H1 (cell line): ENCODE measurements around the gene NDC1. TPM values are rescaled to one million over a fixed set of nuclear protein-coding genes. Genes with fewer than 3 reads are reported as not detected.

Experiments used
- CTCF ChIA-PET: fragments of 300-600 bp; sonication (Branson Sonifier 250); formaldehyde crosslinking; loops from one replicate; lab custom pipeline; 2021; ENCODE audit not compliant: partially characterized antibody; lab: Charles Lee
- POLR2A ChIA-PET: fragments of 300-600 bp; sonication (Branson Sonifier 250); formaldehyde crosslinking; loops from one replicate; lab custom pipeline; 2021; ENCODE audit warnings: inconsistent platforms; ENCODE audit not compliant: partially characterized antibody; lab: Charles Lee
- DNase-seq, 2 experiments: peaks; one replicate each; pipeline versions ENCODE4 v3.0.0 to v3.0.0-alpha.2; 2010 to 2022; ENCODE audit warnings: low spot score in 2 of 2, low read depth in 1 of 2, mixed read lengths in 1 of 2
- FAIRE-seq: peaks from 2 replicates; lab custom pipeline; 2011; peaks lifted over from hg19 to GRCh38; lab: Jason Lieb, UNC
- H2AFZ ChIP-seq: 2 replicates; pipeline ENCODE4 v1.8.1; 2012; ENCODE audit warnings: low read length, inconsistent platforms
- H2AK5ac ChIP-seq: 2 replicates; pipeline ENCODE4 v1.6.1; 2013; ENCODE audit warnings: low read depth, low read length
- H2BK120ac ChIP-seq: replicated peaks from 2 replicates; pipeline ENCODE3; 2013; ENCODE audit warnings: low read depth, low read length, inconsistent platforms
- H2BK12ac ChIP-seq: 2 replicates; pipeline ENCODE4 v1.6.1; 2013; ENCODE audit warnings: low read depth, low read length
- H2BK15ac ChIP-seq: 2 replicates; pipeline ENCODE4 v1.6.1; 2013; ENCODE audit warnings: low read length
- H2BK20ac ChIP-seq: 2 replicates; pipeline ENCODE4 v1.6.1; 2013; ENCODE audit warnings: low read length
- H2BK5ac ChIP-seq: 2 replicates; pipeline ENCODE4 v1.6.1; 2013; ENCODE audit warnings: low read depth, low read length
- H3K14ac ChIP-seq: 2 replicates; pipeline ENCODE4 v1.6.1; 2013; ENCODE audit warnings: inconsistent platforms; ENCODE audit not compliant: insufficient read length
- H3K18ac ChIP-seq: 2 replicates; pipeline ENCODE4 v1.6.1; 2013; ENCODE audit warnings: low read length; ENCODE audit errors: extremely low read depth
- H3K23ac ChIP-seq: 2 replicates; pipeline ENCODE4 v1.6.1; 2013; ENCODE audit warnings: inconsistent platforms; ENCODE audit not compliant: insufficient read length
- H3K23me2 ChIP-seq: 2 replicates; pipeline ENCODE4 v1.6.1; 2013; ENCODE audit warnings: low read depth, low read length
- H3K27ac ChIP-seq: 2 replicates; pipeline ENCODE4 v1.6.1; 2011; ENCODE audit warnings: low read depth, low read length, inconsistent platforms
- H3K27me3 ChIP-seq, 4 experiments: replicated peaks in 1 of 4; 1 replicate in 1 of 4; 2 replicates in 3 of 4; pipeline versions ENCODE4 v1.6.1 to v1.8.1; 2011 to 2013; ENCODE audit warnings: low read length in 3 of 4, mild to moderate bottlenecking in 3 of 4, inconsistent platforms in 2 of 4, mixed read lengths in 2 of 4, moderate library complexity in 1 of 4; ENCODE audit not compliant: control insufficient read depth in 3 of 4, insufficient read depth in 3 of 4; ENCODE audit errors: extremely low read depth in 1 of 4
- H3K36me3 ChIP-seq, 4 experiments: 2 replicates each; pipeline versions ENCODE4 v1.6.1 to v1.8.1; 2011 to 2013; ENCODE audit warnings: mild to moderate bottlenecking in 4 of 4, low read length in 3 of 4, moderate library complexity in 2 of 4, control low read depth in 1 of 4, inconsistent platforms in 1 of 4; ENCODE audit not compliant: insufficient read depth in 4 of 4, control insufficient read depth in 2 of 4
- H3K4ac ChIP-seq: replicated peaks from 2 replicates; pipeline ENCODE3; 2013; ENCODE audit warnings: low read length, low read depth, mixed read lengths, inconsistent platforms; ENCODE audit not compliant: insufficient read length
- H3K4me1 ChIP-seq, 4 experiments: replicated peaks in 1 of 4; 1 replicate in 1 of 4; 2 replicates in 3 of 4; pipeline versions ENCODE4 v1.6.1 to v1.8.1; 2011 to 2013; ENCODE audit warnings: low read length in 3 of 4, inconsistent platforms in 2 of 4, mixed read lengths in 1 of 4; ENCODE audit not compliant: insufficient read depth in 4 of 4, control insufficient read depth in 3 of 4
- H3K4me2 ChIP-seq, 2 experiments: 2 replicates each; pipeline versions ENCODE4 v1.6.1 to v1.8.1; 2011 to 2013; ENCODE audit warnings: low read depth in 2 of 2, low read length in 2 of 2, control low read depth in 1 of 2, inconsistent platforms in 1 of 2, mild to moderate bottlenecking in 1 of 2; ENCODE audit not compliant: insufficient read depth in 1 of 2
- H3K4me3 ChIP-seq, 4 experiments: fragments of 200-600, 300-600 bp in 1 of 4; sonication (generic), shearing (Covaris generic), sonication (Bioruptor Twin) in 1 of 4; 2 replicates each; pipeline versions ENCODE4 v1.5.1 to v1.8.1; 2011 to 2016; ENCODE audit warnings: low read length in 4 of 4, low read depth in 3 of 4, control low read depth in 2 of 4, inconsistent platforms in 2 of 4, mild to moderate bottlenecking in 2 of 4, mixed read lengths in 1 of 4, moderate library complexity in 1 of 4; ENCODE audit not compliant: insufficient read depth in 2 of 4; ENCODE audit errors: extremely low read depth in 1 of 4
- H3K56ac ChIP-seq: replicated peaks from 2 replicates; pipeline ENCODE3; 2013; ENCODE audit warnings: low read depth, mild to moderate bottlenecking, mixed read lengths, low read length, inconsistent platforms; ENCODE audit not compliant: insufficient read length
- H3K79me1 ChIP-seq: 2 replicates; pipeline ENCODE4 v1.6.1; 2013; ENCODE audit warnings: low read depth, low read length, control low read depth
- H3K79me2 ChIP-seq, 2 experiments: 2 replicates each; pipeline versions ENCODE4 v1.6.1 to v1.8.1; 2012 to 2013; ENCODE audit warnings: low read length in 2 of 2, mild to moderate bottlenecking in 2 of 2, inconsistent platforms in 1 of 2; ENCODE audit not compliant: insufficient read depth in 2 of 2, control insufficient read depth in 1 of 2
- H3K9ac ChIP-seq, 4 experiments: replicated peaks in 1 of 4; 1 replicate in 1 of 4; 2 replicates in 3 of 4; pipeline versions ENCODE4 v1.6.1 to v1.8.1; 2011 to 2013; ENCODE audit warnings: low read depth in 3 of 4, low read length in 3 of 4, control low read depth in 2 of 4, mild to moderate bottlenecking in 2 of 4, moderate library complexity in 2 of 4, inconsistent platforms in 1 of 4; ENCODE audit errors: extremely low read depth in 1 of 4
- H3K9me3 ChIP-seq, 2 experiments: 2 replicates each; pipeline versions ENCODE4 v1.6.1 to v1.8.1; 2012 to 2013; ENCODE audit warnings: mild to moderate bottlenecking in 2 of 2, moderate library complexity in 2 of 2, control low read depth in 1 of 2, inconsistent platforms in 1 of 2, low read depth in 1 of 2, low read length in 1 of 2, mixed read lengths in 1 of 2; ENCODE audit not compliant: insufficient read depth in 2 of 2
- H4K20me1 ChIP-seq, 2 experiments: replicated peaks in 1 of 2; 2 replicates each; pipeline versions ENCODE3 to v1.8.1; 2011 to 2013; ENCODE audit warnings: inconsistent platforms in 2 of 2, low read length in 2 of 2, mild to moderate bottlenecking in 1 of 2; ENCODE audit not compliant: insufficient read depth in 2 of 2, control insufficient read depth in 1 of 2
- H4K5ac ChIP-seq: 2 replicates; pipeline ENCODE4 v1.6.1; 2013; ENCODE audit warnings: low read length, low read depth, mixed read lengths, inconsistent platforms; ENCODE audit not compliant: insufficient read length
- H4K8ac ChIP-seq: 2 replicates; pipeline ENCODE4 v1.8.0; 2013; ENCODE audit warnings: mild to moderate bottlenecking, moderate library complexity, low read length, inconsistent platforms; ENCODE audit not compliant: insufficient read depth; ENCODE audit errors: extremely low read depth
- H4K91ac ChIP-seq: replicated peaks from 2 replicates; pipeline ENCODE3; 2013; ENCODE audit warnings: low read length, mixed read lengths, inconsistent platforms; ENCODE audit not compliant: insufficient read length
- ASH2L ChIP-seq: fragments of 200-600, 300-600 bp; sonication (generic); IDR thresholded peaks from one replicate; pipeline ENCODE4 v1.7.1; 2017; ENCODE audit warnings: low read length
- BRCA1 ChIP-seq: IDR thresholded peaks from 2 replicates; pipeline ENCODE4 v1.6.1; 2012; ENCODE audit warnings: low read depth, low read length, improper control_type of control experiment
- CBX5 ChIP-seq: fragments of 300-800, 300-1000 bp; sonication (generic); IDR thresholded peaks from 2 replicates; pipeline ENCODE4 v1.7.1; 2016; ENCODE audit warnings: antibody characterized with exemption, low read length, low read depth
- CBX8 ChIP-seq: fragments of 300-800, 300-1000 bp; sonication (generic); IDR thresholded peaks from 2 replicates; pipeline ENCODE4 v1.7.1; 2016; ENCODE audit warnings: low read depth, low read length, borderline replicate concordance
- EZH2 ChIP-seq: fragments of 200-600 bp; sonication (generic); IDR thresholded peaks from 2 replicates; pipeline ENCODE4 v1.7.1; 2012; ENCODE audit warnings: low read depth, mild to moderate bottlenecking, moderate library complexity, low read length, inconsistent platforms; ENCODE audit not compliant: severe bottlenecking
- GABPA ChIP-seq: IDR thresholded peaks from 2 replicates; pipeline ENCODE4 v1.6.1; 2011; ENCODE audit warnings: mild to moderate bottlenecking, low read length, moderate library complexity, borderline replicate concordance; ENCODE audit not compliant: insufficient read depth
- KDM5A ChIP-seq: fragments of 200-600 bp; IDR thresholded peaks from 2 replicates; pipeline ENCODE4 v1.7.1; 2012; ENCODE audit warnings: mild to moderate bottlenecking, low read length, inconsistent platforms, mixed read lengths
- MAX ChIP-seq: IDR thresholded peaks from 2 replicates; pipeline ENCODE4 v1.6.1; 2012; ENCODE audit warnings: inconsistent platforms
- RFX5 ChIP-seq: IDR thresholded peaks from 2 replicates; pipeline ENCODE4 v1.6.1; 2011; ENCODE audit warnings: low read depth, low read length, improper control_type of control experiment, borderline replicate concordance
- SAP30 ChIP-seq: fragments of 300-600 bp; sonication (generic); IDR thresholded peaks from 2 replicates; pipeline ENCODE4 v1.7.1; 2012; ENCODE audit warnings: low read length, moderate library complexity, mild to moderate bottlenecking, inconsistent platforms; ENCODE audit not compliant: insufficient read depth, insufficient replicate concordance
- TAF1 ChIP-seq: IDR thresholded peaks from 2 replicates; pipeline ENCODE4 v1.6.1; 2011; ENCODE audit warnings: mild to moderate bottlenecking, low read depth, low read length
- TBP ChIP-seq: IDR thresholded peaks from 2 replicates; pipeline ENCODE4 v1.6.1; 2011; ENCODE audit warnings: low read depth, low read length, improper control_type of control experiment
- TEAD4 ChIP-seq: IDR thresholded peaks from 2 replicates; pipeline ENCODE4 v1.6.1; 2012; ENCODE audit warnings: low read depth, low read length, inconsistent platforms, mixed read lengths
- WGBS, 2 experiments: shearing (Covaris generic) in 1 of 2; methylation state at CpG; one replicate each; pipeline versions ENCODE4 v1.1.6 to v1.1.7; 2013 to 2015; ENCODE audit warnings: low lambda C conversion rate in 2 of 2, mixed read lengths in 2 of 2, inconsistent platforms in 1 of 2, low coverage in 1 of 2, missing lambda C conversion rate in 1 of 2; ENCODE audit not compliant: insufficient replicate concordance in 2 of 2, insufficient coverage in 1 of 2, insufficient read length in 1 of 2; ENCODE audit errors: extremely low coverage in 1 of 2, missing lambda C conversion rate in 1 of 2; 5-methylcytosine and 5-hydroxymethylcytosine counted together
- polyA plus RNA-seq, 7 experiments: library from polyadenylated mRNA; depleted of rRNA in 3 of 7; stranded (reverse) in 5 of 7; unstranded in 2 of 7; fragments of >200 nt in 5 of 7; fragments of 200-250 nt in 2 of 7; gene quantifications; 1 replicate in 5 of 7; 2 replicates in 1 of 7; 4 replicates in 1 of 7; pipeline versions ENCODE4 v1.2.1 to v1.2.3, GENCODE V29; 2011 to 2013; ENCODE audit warnings: missing spikeins in 2 of 7, mixed read lengths in 2 of 7
- total RNA-seq: library from RNA; stranded (reverse); fragmentation: NEBNext Ultra II Directional; extraction: Animal tissue kit (Norgen Biotek cat#: 25700); gene quantifications from 2 replicates; pipeline ENCODE4 v1.2.1, GENCODE V29; 2021

The NDC1 gene
- total and polyA plus RNA-seq, 2 of the 8 experiments (the other 6 are each of a cell fraction or from before 2014, with no cell fraction given) = 62.9 to 66.1 TPM

GRCh38 chr1:53871773-53872484 lies 33.8 kb upstream of the NDC1 start:
- 79% methylated on average over 5 of the region's 5 CpGs; no CpG with 5 or more reads in 1 of the 2 experiments for WGBS, 2 experiments
- Histone ChIP-seq H2BK12ac (no peak overlapping the region), H3K4me2 (no peak overlapping the region), H3K56ac (no peak overlapping the region), H3K4ac (no peak overlapping the region), H3K9me3 (no peaks in the 10 kb centered on the region), H3K9ac (no peak overlapping the region), H3K4me3 (no peak overlapping the region), H3K23ac (no peak overlapping the region), H3K4me1 (no peaks in the 10 kb centered on the region), H4K20me1 (no peaks in the 10 kb centered on the region), H3K18ac (no peak overlapping the region), H3K14ac (no peak overlapping the region), H3K23me2 (no peaks in the 10 kb centered on the region), H2AFZ (no peak overlapping the region), H4K91ac (no peak overlapping the region), H3K36me3 (peaks cover 5 to 22% (median 8%) of the 10 kb centered on the region in 4 experiments; a peak in 6 of 8 replicates), H2BK20ac (no peak overlapping the region), H3K27me3 (no peaks in the 10 kb centered on the region), H4K5ac (no peak overlapping the region), H3K27ac (no peak overlapping the region), H3K79me2 (no peaks in the 10 kb centered on the region), H4K8ac (no peak overlapping the region), H2BK120ac (no peak overlapping the region), H2AK5ac (no peak overlapping the region), H3K79me1 (no peaks in the 10 kb centered on the region), H2BK5ac (no peak overlapping the region), H2BK15ac (no peak overlapping the region)
- FAIRE-seq = no peak
- DNase-seq = no peak
- POLR2A ChIA-PET = interaction anchor here (1.0 to 1.9 kb wide), 2 partner anchors 12 to 53 kb away, joined by 3 to 4 read pairs; no protein-coding TSS in a partner anchor
- CTCF ChIA-PET = interaction anchor here (1.1 to 10.4 kb wide), 4 partner anchors 8 to 88 kb away, joined by 3 to 84 read pairs (median 45); no protein-coding TSS in a partner anchor
- TF ChIP-seq EZH2 (no peak), MAX (no peak), BRCA1 (no peak), TBP (no peak), TEAD4 (no peak), KDM5A (no peak), ASH2L (no peak), SAP30 (no peak), TAF1 (no peak), CBX5 (no peak), CBX8 (no peak), GABPA (no peak), RFX5 (no peak)
